Measurements from ENCODE around the gene STXBP4. TPM values are rescaled to one million over a fixed set of nuclear protein-coding genes. Genes with fewer than 3 reads are reported as not detected.

Gene STXBP4
- total RNA-seq, 2 experiments from 2014 or later = 7.6 to 7.9 TPM

DNA sequence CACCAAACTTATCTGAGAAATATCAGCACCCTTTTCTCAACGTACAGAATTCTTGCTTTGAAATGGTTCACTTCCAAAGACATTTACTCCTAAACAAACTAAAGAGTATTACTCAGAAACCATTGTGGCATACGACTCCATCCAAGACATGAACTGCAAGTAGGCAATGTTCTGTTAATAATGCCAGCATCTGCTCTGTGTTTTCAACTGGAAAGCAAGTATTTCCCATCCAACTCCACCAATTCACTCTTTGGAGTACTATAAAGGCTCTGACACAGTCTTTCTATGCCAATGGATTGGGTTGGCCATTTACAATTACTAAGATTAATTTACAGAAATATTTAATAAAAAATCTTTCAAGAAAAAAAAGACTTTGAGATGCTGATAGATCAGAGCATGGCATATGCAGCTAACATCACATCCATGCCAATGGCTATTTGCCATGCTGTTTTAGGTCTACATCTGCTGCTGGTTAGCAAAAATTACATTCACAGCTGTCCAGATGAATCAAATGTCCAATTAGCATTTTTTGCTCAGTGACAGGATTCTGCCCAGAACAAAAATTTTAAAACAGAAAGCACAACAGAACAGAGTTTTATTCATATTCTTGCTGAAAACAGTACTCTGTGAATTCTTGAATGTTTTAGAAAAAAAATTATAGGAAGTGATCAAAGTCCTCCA, 230.3 kb downstream of the STXBP4 start:
- ATAC-seq (no peak), DNase-seq (no peak)
- Mint-ChIP-seq H3K27me3 (ENCODE audit: low read depth) (peaks cover 15% of the 10 kb centered on the region), H3K4me3 (no peak overlapping the region), H3K4me1 (ENCODE audit: low read depth) (no peaks in the 10 kb centered on the region), H3K9me3 (ENCODE audit: insufficient read depth) (no peaks in the 10 kb centered on the region), H3K36me3 (ENCODE audit: low read depth) (no peaks in the 10 kb centered on the region), H3K27ac (no peak overlapping the region)
- POLR2A ChIA-PET = no interaction called here
- CTCF ChIA-PET = no interaction called here

- Mint-ChIP-seq H3K4me1 (ENCODE audit: low read depth) (no peaks in the 10 kb centered on the region), H3K9me3 (ENCODE audit: insufficient read depth) (no peaks in the 10 kb centered on the region), H3K27ac (no peak overlapping the region), H3K36me3 (ENCODE audit: low read depth) (no peaks in the 10 kb centered on the region), H3K27me3 (ENCODE audit: low read depth) (peaks cover 20% of the 10 kb centered on the region), H3K4me3 (no peak overlapping the region)
- CTCF ChIA-PET = no interaction called here
- DNase-seq (no peak), ATAC-seq (no peak)
- POLR2A ChIA-PET = no interaction called here
Measured at GRCh38 chr17:55200904-55201303, 232.3 kb downstream of the STXBP4 start.

GRCh38 chr17:55201308-55201932, 232.9 kb downstream of the STXBP4 start:
- Mint-ChIP-seq H3K4me1 (ENCODE audit: low read depth) (no peaks in the 10 kb centered on the region), H3K36me3 (ENCODE audit: low read depth) (no peaks in the 10 kb centered on the region), H3K9me3 (ENCODE audit: insufficient read depth) (no peaks in the 10 kb centered on the region), H3K27ac (no peak overlapping the region), H3K4me3 (no peak overlapping the region), H3K27me3 (ENCODE audit: low read depth) (peaks cover 16% of the 10 kb centered on the region)
- no peak for DNase-seq
- ATAC-seq = no peak
- POLR2A ChIA-PET = no interaction called here
- CTCF ChIA-PET = no interaction called here

- H3K9me3 Mint-ChIP-seq (ENCODE audit: insufficient read depth) = no peaks in the 10 kb centered on the region
- no peak for DNase-seq
- CTCF ChIA-PET = interaction anchor here (1.1 kb wide), 1 partner anchor 193 kb away, joined by 3 read pairs; no protein-coding TSS in a partner anchor
- no peaks in the 10 kb centered on the region for H3K36me3 Mint-ChIP-seq (ENCODE audit: low read depth)
- H3K27me3 Mint-ChIP-seq (ENCODE audit: low read depth) = peaks cover 16% of the 10 kb centered on the region
- no peak overlapping the region for H3K4me3 Mint-ChIP-seq
- POLR2A ChIA-PET = no interaction called here
- no peaks in the 10 kb centered on the region for H3K4me1 Mint-ChIP-seq (ENCODE audit: low read depth)
- ATAC-seq = no peak
- H3K27ac Mint-ChIP-seq = no peak overlapping the region
Measured at GRCh38 chr17:55202896-55203295, 234.3 kb downstream of the STXBP4 start.

- H3K9me3 Mint-ChIP-seq (ENCODE audit: insufficient read depth) = no peaks in the 10 kb centered on the region
- DNase-seq (no peak), ATAC-seq (no peak)
- H3K36me3 Mint-ChIP-seq (ENCODE audit: low read depth) = no peaks in the 10 kb centered on the region
- H3K4me1 Mint-ChIP-seq (ENCODE audit: low read depth) = no peaks in the 10 kb centered on the region
- H3K27ac Mint-ChIP-seq = no peak overlapping the region
- CTCF ChIA-PET = no interaction called here
- H3K27me3 Mint-ChIP-seq (ENCODE audit: low read depth) = peaks cover 7% of the 10 kb centered on the region
- H3K4me3 Mint-ChIP-seq = no peak overlapping the region
- POLR2A ChIA-PET = no interaction called here
Measured at GRCh38 chr17:55208078-55208812, 239.7 kb downstream of the STXBP4 start.

DNA sequence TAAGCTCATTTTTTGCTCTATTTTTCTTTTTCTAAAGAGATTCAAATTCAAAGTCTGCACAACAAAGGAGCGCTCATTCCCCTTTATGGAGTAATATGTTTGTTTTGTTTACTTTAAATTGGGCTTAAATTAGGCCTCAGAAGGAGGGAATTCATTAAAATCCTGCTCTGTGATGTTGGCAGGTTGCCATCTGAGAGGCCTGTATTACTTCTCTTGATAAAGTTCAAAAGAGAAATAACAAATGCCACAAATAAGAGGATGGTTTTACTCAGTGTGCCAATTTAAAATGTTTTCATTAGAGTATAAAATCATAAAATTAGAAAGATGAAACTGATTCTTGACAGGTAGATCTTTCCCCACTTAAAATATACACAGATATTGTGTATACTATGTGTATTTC, 241.7 kb downstream of the STXBP4 start:
- no peaks in the 10 kb centered on the region for H3K4me1 Mint-ChIP-seq (ENCODE audit: low read depth)
- no peaks in the 10 kb centered on the region for H3K36me3 Mint-ChIP-seq (ENCODE audit: low read depth)
- POLR2A ChIA-PET = no interaction called here
- H3K9me3 Mint-ChIP-seq (ENCODE audit: insufficient read depth) = no peaks in the 10 kb centered on the region
- CTCF ChIA-PET = no interaction called here
- peaks cover 2% of the 10 kb centered on the region for H3K27me3 Mint-ChIP-seq (ENCODE audit: low read depth)
- DNase-seq = no peak
- no peak overlapping the region for H3K4me3 Mint-ChIP-seq
- no peak for ATAC-seq
- no peak overlapping the region for H3K27ac Mint-ChIP-seq

- H3K4me3 Mint-ChIP-seq = no peak overlapping the region
Measured at GRCh38 chr17:55212880-55213279, 244.3 kb downstream of the STXBP4 start.

GRCh38 chr17:55215711-55216110, 247.1 kb downstream of the STXBP4 start:
- ChIA-PET CTCF (no interaction called here), POLR2A (no interaction called here)
- H3K4me3 Mint-ChIP-seq = no peak overlapping the region
- no peaks in the 10 kb centered on the region for H3K9me3 Mint-ChIP-seq (ENCODE audit: insufficient read depth)
- no peaks in the 10 kb centered on the region for H3K4me1 Mint-ChIP-seq (ENCODE audit: low read depth)
- ATAC-seq (no peak), DNase-seq (no peak)
- H3K36me3 Mint-ChIP-seq (ENCODE audit: low read depth) = no peaks in the 10 kb centered on the region
- peaks cover 4% of the 10 kb centered on the region for H3K27me3 Mint-ChIP-seq (ENCODE audit: low read depth)
- H3K27ac Mint-ChIP-seq = no peak overlapping the region

More at GRCh38 chr17:55212880-55213279, 244.3 kb downstream of the STXBP4 start:
- no peaks in the 10 kb centered on the region for H3K9me3 Mint-ChIP-seq (ENCODE audit: insufficient read depth)
- CTCF ChIA-PET = no interaction called here
- no peaks in the 10 kb centered on the region for H3K4me1 Mint-ChIP-seq (ENCODE audit: low read depth)
- no peaks in the 10 kb centered on the region for H3K36me3 Mint-ChIP-seq (ENCODE audit: low read depth)
- POLR2A ChIA-PET = no interaction called here
- ATAC-seq = no peak
- H3K27ac Mint-ChIP-seq = no peak overlapping the region
- no peak for DNase-seq
- peaks cover 2% of the 10 kb centered on the region for H3K27me3 Mint-ChIP-seq (ENCODE audit: low read depth)

- POLR2A ChIA-PET = no interaction called here
- H3K36me3 Mint-ChIP-seq (ENCODE audit: low read depth) = no peaks in the 10 kb centered on the region
- H3K4me3 Mint-ChIP-seq = no peak overlapping the region
Measured at GRCh38 chr17:55216888-55217287, 248.3 kb downstream of the STXBP4 start.

GRCh38 chr17:55219459-55219858, 250.9 kb downstream of the STXBP4 start:
- no peak for ATAC-seq
- Mint-ChIP-seq H3K36me3 (ENCODE audit: low read depth) (no peaks in the 10 kb centered on the region), H3K27ac (no peak overlapping the region), H3K4me3 (no peak overlapping the region), H3K4me1 (ENCODE audit: low read depth) (no peaks in the 10 kb centered on the region), H3K27me3 (ENCODE audit: low read depth) (peaks cover 6% of the 10 kb centered on the region), H3K9me3 (ENCODE audit: insufficient read depth) (no peaks in the 10 kb centered on the region)
- CTCF ChIA-PET = no interaction called here
- POLR2A ChIA-PET = no interaction called here
- no peak for DNase-seq

More at GRCh38 chr17:55216888-55217287, 248.3 kb downstream of the STXBP4 start:
- no peak for DNase-seq
- no peaks in the 10 kb centered on the region for H3K9me3 Mint-ChIP-seq (ENCODE audit: insufficient read depth)
- H3K27ac Mint-ChIP-seq = no peak overlapping the region
- CTCF ChIA-PET = no interaction called here
- no peak for ATAC-seq
- peaks cover 4% of the 10 kb centered on the region for H3K27me3 Mint-ChIP-seq (ENCODE audit: low read depth)
- no peaks in the 10 kb centered on the region for H3K4me1 Mint-ChIP-seq (ENCODE audit: low read depth)

DNA sequence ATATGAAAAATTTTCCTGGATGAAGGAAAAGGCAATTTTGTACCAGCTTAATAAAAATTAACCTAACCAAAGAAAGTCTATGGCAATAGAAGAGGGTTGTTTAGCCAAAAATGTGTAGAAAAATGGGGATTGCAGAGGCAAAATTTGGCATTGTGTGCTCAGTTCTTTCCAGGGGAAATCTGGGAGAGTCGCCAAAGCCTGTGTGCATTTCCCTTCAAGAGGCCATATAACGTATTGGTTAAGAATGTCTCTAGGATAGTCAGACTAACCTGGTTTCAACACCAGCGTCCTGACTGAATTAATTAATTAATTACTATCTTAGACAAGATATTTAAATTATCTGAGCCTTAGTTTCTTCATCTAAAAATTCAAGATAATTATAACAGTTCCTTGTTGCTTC, 251.4 kb downstream of the STXBP4 start:
- Mint-ChIP-seq H3K4me3 (no peak overlapping the region), H3K9me3 (ENCODE audit: insufficient read depth) (no peaks in the 10 kb centered on the region), H3K27ac (no peak overlapping the region), H3K4me1 (ENCODE audit: low read depth) (no peaks in the 10 kb centered on the region), H3K27me3 (ENCODE audit: low read depth) (peaks cover 6% of the 10 kb centered on the region), H3K36me3 (ENCODE audit: low read depth) (no peaks in the 10 kb centered on the region)
- CTCF ChIA-PET = no interaction called here
- POLR2A ChIA-PET = no interaction called here
- no peak for ATAC-seq
- DNase-seq = no peak

Measured in activated CD8-positive, alpha-beta T cell treated with anti-CD3 and anti-CD28 coated beads, Interleukin-2, amount 10 ng/mL, durations not matched to agents 7 days and 5 days (primary cell).